ENCODE results near the gene TOMM40. TPM values are rescaled to one million over a fixed set of nuclear protein-coding genes. Genes with fewer than 3 reads are reported as not detected.
"Not testable (repeated sequence)": the region's sequence is repeated elsewhere in the genome, so short reads cannot be mapped to it uniquely, and the experiment has no call there.

Gene TOMM40
- total RNA-seq, 6 experiments from 2014 or later: 24.9 to 82.6 (median 26.7) TPM

DNA sequence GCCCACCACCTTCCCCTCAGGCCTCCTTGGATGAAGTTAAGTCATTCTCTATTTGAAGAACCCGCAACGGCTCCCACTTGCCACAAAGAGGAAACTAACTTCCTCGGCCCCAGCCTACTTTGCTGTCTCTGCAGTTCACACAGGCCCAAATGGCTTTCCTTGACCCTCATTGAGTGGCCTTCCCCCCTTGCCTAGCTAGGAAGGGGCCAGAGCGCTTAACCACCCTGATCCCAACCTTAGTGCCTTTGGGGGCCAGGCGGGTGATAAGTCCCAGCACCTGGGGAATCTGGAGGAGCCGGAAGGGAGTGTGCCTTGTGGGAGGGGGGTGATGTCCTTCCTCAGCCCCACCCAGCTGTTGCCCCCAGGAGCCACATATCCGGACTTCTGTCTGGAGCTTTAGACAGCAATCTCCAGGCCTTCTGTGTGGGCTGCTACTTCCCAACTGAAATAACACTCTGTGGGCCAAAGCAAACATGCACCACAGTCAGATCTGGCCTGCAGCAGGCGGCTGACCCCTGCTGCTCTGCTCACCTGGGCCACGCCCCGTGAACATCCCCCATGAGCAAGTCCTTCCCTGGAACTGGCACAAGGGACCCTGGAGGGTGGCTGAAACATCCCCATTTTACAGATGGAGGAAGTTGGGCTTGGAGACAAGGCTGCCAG, 34.5 kb upstream of the TOMM40 start:
- TF ChIP-seq, protein P1, sequence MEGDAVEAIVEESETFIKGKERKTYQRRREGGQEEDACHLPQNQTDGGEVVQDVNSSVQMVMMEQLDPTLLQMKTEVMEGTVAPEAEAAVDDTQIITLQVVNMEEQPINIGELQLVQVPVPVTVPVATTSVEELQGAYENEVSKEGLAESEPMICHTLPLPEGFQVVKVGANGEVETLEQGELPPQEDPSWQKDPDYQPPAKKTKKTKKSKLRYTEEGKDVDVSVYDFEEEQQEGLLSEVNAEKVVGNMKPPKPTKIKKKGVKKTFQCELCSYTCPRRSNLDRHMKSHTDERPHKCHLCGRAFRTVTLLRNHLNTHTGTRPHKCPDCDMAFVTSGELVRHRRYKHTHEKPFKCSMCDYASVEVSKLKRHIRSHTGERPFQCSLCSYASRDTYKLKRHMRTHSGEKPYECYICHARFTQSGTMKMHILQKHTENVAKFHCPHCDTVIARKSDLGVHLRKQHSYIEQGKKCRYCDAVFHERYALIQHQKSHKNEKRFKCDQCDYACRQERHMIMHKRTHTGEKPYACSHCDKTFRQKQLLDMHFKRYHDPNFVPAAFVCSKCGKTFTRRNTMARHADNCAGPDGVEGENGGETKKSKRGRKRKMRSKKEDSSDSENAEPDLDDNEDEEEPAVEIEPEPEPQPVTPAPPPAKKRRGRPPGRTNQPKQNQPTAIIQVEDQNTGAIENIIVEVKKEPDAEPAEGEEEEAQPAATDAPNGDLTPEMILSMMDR (IDR thresholded peaks at IDR 0.05): no peak
- peak; percentile 18 for TF ChIP-seq POLR2A (IDR thresholded peaks at IDR 0.05)
- DNase-seq (peak; percentile 68 to 84 (median 78)), ATAC-seq (peak; percentile 70 to 78 (median 74))
- intact Hi-C loops (cut with DNase I): no loop called here
- Histone ChIP-seq H3K9me3 (no peaks in the 10 kb centered on the region), H3K4me1 (peaks cover 0 to 72% (median 25%) of the 10 kb centered on the region in 4 donors), H3K4me3 (no peak overlapping the region), H3K27me3 (no peaks in the 10 kb centered on the region), H3K36me3 (no peaks in the 10 kb centered on the region), H3K27ac (peak overlapping the region in 2 of 3 donors; percentile 47 to 75)
- WGBS (ENCODE audit: insufficient coverage, low coverage, low lambda C conversion rate, missing lambda C conversion rate): 21% methylated on average over 8 of the region's 10 CpGs

DNA sequence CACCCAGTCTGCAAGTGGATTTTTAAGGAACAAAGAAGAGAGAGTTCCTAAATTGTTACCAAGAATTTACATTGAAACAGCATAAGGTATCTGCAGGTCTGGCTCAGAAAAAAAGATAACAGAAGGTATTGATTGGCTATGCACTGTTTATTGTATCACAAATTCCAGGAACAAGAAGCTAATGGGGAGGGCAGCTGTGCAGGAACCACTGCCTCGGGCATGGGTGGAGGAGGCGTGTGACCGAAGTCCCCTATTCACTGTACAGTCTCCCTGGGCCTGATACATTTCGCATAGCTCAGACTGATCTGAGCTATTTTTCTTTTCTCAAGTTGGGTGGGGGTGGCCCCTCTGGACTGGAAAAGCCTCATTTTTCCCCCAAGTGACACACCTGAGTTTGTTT, 33.2 kb upstream of the TOMM40 start:
- WGBS (ENCODE audit: insufficient coverage, low coverage, low lambda C conversion rate, missing lambda C conversion rate): 41% methylated on average over 4 of the region's 4 CpGs
- no peak for TF ChIP-seq POLR2A (IDR thresholded peaks at IDR 0.05)
- Histone ChIP-seq H3K27ac (peak overlapping the region in 2 of 3 donors; percentile 58 to 75), H3K9me3 (no peaks in the 10 kb centered on the region), H3K36me3 (no peaks in the 10 kb centered on the region), H3K4me3 (no peak overlapping the region), H3K4me1 (peaks cover 0 to 76% (median 25%) of the 10 kb centered on the region in 4 donors), H3K27me3 (no peaks in the 10 kb centered on the region)
- DNase-seq: peak in 1 of 3 donors; percentile 84
- peak; percentile 62 to 67 (median 65) for ATAC-seq
- intact Hi-C loops (cut with DNase I): no loop called here

GRCh38 chr19:44861576-44861975, 29.5 kb upstream of the TOMM40 start:
- 68% methylated on average over 3 of the region's 3 CpGs for WGBS (ENCODE audit: insufficient coverage, low coverage, low lambda C conversion rate, missing lambda C conversion rate)
- intact Hi-C loops (cut with DNase I); DNase-seq; H3K27me3 ChIP-seq; H3K9me3 ChIP-seq; ATAC-seq; H3K27ac ChIP-seq; H3K4me3 ChIP-seq: not testable (repeated sequence)
- Histone ChIP-seq H3K36me3 (peaks cover 0 to 12% (median 5%) of the 10 kb centered on the region in 4 donors), H3K4me1 (peaks cover 0 to 64% (median 20%) of the 10 kb centered on the region in 4 donors)

GRCh38 chr19:44863990-44864389, 27.1 kb upstream of the TOMM40 start:
- Histone ChIP-seq H3K4me3 (no peak overlapping the region), H3K27me3 (no peaks in the 10 kb centered on the region), H3K27ac (no peak overlapping the region), H3K9me3 (no peaks in the 10 kb centered on the region), H3K36me3 (peaks cover 0 to 13% (median 5%) of the 10 kb centered on the region in 4 donors), H3K4me1 (peaks cover 0 to 56% (median 9%) of the 10 kb centered on the region in 4 donors)
- intact Hi-C loops (cut with DNase I): no loop called here
- DNase-seq (no peak), ATAC-seq (no peak)
- TF ChIP-seq, protein P1 (IDR thresholded peaks at IDR 0.05): no peak
- no peak for TF ChIP-seq POLR2A (IDR thresholded peaks at IDR 0.05)
- 61% methylated on average over 2 of the region's 2 CpGs for WGBS (ENCODE audit: insufficient coverage, low coverage, low lambda C conversion rate, missing lambda C conversion rate)

- no peak for ATAC-seq
- WGBS (ENCODE audit: insufficient coverage, low coverage, low lambda C conversion rate, missing lambda C conversion rate): 91% methylated on average over 3 of the region's 27 CpGs
These were observed 25.8 kb upstream of the TOMM40 start for GRCh38 chr19:44865196-44865767.

More at GRCh38 chr19:44865196-44865767, 25.8 kb upstream of the TOMM40 start:
- no peaks in the 10 kb centered on the region for H3K27me3 ChIP-seq
- H3K36me3 ChIP-seq: peaks cover 0 to 13% (median 5%) of the 10 kb centered on the region in 4 donors
- TF ChIP-seq, protein P1 (IDR thresholded peaks at IDR 0.05): no peak
- TF ChIP-seq POLR2A (IDR thresholded peaks at IDR 0.05): no peak
- no peak overlapping the region for H3K27ac ChIP-seq
- no peaks in the 10 kb centered on the region for H3K9me3 ChIP-seq
- intact Hi-C loops (cut with DNase I): no loop called here
- peaks cover 0 to 55% (median 4%) of the 10 kb centered on the region in 4 donors for H3K4me1 ChIP-seq
- no peak overlapping the region for H3K4me3 ChIP-seq
- no peak for DNase-seq

All from right lobe of liver (tissue), 6 donors.